GM21390 (cell line): Measurements from ENCODE around the gene GMDS.

ENCODE experiments used
- ATAC-seq: cut with Tn5 transposase; IDR thresholded peaks from one replicate; pipeline ENCODE4 v1.9.1; 2021; ENCODE audit not compliant: unreplicated experiment

GMDS gene

DNA sequence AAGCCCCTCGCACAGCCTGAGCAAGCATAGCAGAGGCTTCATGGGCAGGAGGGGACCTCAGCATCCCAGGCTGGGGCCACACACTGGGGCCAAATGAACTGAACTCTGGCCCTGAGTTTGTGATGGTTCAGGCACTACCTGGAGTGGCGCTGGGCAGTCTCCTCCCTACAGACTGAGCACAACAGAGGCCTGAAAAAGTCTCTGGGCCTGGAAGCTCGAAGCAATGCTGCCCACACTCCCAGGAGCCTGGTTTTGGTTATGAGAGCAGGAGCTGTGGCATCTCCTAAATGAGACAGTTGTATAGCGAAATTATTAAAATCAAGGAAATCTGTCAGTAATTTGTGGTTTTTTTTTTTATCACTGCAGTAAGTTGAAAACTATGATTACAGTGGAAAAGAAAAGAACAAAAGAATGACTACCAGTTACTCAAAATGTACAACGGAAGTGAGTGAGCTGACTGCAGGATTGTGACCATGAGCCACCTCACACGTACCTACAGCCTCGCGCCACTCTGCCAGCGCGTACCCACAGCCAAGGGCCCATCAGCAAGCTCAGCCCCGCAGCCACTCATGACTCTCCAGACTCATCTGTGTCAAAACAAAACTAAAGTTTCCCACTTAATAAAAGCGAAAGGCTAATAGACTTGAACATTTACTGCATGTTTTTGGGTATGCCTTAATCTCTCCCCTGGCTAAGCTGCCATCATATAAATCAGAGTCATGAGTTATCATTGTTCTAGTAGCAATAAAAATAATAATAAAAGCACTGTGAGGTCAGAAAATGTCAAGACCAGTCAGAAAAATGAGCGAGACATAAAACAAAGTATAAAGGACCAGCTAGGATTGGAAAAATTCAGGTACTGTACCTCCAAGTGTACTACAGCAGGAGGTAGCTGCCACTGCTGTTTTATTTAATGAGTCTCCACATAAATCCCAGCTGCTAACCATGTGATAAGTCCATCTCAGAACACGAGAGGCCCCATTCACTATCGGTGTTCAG, 458.7 kb downstream of the GMDS start:
- peak; percentile 39 for ATAC-seq

DNA sequence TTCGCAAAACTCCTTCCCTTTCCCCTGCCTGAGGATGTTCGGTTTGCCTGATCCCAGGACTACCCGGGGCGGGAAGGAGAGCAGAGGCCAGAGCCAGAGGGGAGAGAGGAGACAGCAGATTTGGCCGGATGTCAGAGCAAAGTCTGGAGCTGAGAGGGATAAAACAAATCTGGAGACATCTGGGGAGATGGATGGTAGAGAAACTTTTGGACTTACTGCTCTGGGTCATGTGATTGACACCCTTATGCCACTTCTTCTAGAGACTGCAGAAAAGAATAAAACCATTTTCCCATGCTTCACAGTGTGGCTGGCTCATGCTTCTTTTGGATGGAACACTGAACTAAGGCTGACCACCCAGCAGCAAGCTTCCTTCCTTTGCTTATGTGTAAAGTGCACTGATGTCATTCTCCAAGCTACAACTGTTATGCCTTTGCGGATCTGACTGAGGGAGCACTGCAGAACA, 461.0 kb downstream of the GMDS start:
- ATAC-seq, result no peak

DNA sequence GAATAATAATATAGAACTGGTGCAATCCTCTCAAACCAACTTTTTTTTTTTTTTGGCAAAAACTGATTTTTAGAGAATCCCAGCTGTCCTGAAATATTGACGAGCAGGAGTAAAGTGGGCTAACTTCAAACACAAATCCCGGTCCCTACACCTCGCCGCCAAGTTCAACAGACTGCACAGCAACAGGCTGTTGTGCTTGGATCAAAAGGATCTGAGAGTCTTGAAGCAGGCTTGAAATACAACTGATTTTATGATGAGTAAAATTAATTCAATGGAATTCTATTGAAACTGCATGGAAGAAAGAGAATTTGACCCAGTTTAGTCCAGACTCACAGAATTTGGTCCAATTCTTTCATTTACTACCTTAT, 463.6 kb downstream of the GMDS start:
- ATAC-seq, result no peak

- ATAC-seq, result no peak
Measured at GRCh38 chr6:1781152-1781816, 464.1 kb downstream of the GMDS start.

GRCh38 chr6:1780251-1780867, 465.0 kb downstream of the GMDS start:
- no peak for ATAC-seq

- no peak for ATAC-seq
Measured at GRCh38 chr6:1778686-1779235, 466.6 kb downstream of the GMDS start.

DNA sequence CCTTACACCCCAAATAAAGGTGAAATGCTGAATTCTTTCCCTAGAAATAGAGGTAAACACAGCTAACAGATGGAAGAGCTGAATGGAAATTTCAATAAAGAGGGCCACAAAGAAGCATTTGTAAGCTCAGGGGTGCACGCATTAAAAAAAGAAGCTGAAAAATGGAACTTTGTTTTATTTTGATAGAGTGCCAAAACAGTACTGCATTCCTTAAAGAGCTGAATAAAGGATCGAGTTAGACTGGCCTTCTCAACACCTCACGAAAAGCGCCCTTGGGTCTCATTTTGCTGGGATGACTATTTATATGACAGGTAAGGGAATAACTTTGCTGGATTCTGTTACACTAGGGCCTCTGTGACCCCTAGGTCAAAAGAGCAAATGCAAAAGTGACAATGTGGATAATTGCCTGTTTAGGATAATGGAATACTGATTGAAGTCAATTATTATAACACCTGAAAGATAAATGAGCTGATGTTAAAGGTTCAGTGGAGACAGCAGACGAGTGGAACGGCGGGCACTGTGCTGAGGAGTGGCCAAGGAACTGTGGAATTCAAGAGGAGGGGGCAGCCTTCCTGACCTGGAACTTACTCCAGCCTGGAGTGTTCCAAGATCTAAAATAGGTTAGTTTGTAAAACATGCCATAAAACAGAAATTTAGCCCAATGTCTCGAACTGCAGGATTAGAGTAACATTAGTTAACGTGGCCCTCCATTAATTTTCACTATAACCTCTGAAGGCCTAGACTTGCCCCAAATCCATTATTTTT, 467.3 kb downstream of the GMDS start:
- ATAC-seq, result no peak

DNA sequence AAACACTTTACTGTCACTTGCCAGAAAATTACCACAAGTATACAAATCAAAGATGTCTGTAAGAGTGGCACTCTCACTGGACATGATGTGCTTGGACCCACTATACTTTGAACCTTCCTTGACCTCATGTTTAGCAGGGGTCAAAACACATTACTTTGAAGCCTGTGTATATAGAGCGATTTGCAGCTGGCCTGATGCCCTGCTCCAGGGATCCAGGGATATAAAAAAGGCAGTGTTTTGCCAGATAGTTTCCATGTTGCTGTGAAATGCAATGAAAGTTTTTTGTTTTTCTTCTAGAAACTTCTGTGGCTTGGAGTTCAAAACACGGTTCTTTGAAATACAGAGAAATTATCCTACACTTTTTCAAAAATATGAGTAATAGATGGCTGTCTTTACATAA, 470.0 kb downstream of the GMDS start:
- no peak for ATAC-seq

GRCh38 chr6:1774226-1774915, 471.0 kb downstream of the GMDS start:
- ATAC-seq, result no peak

DNA sequence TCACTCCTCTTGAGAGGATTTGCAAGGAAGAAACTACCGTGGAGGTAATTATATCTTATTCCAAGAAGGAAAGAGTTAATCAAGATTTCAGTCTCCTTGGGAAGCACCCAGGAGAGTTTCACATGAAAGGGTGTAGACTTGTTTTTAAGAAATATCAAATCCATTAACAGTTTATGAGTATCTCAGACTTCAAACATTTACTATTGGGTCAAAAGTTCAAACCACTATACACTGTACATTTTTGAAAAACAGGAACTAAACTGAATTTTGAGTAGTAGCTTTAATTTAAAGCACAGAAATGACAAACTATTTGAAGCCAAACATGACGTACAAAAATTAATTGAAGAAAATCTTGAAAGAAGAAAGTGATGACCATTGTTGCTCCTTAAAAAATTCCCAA, 471.7 kb downstream of the GMDS start:
- no peak for ATAC-seq

DNA sequence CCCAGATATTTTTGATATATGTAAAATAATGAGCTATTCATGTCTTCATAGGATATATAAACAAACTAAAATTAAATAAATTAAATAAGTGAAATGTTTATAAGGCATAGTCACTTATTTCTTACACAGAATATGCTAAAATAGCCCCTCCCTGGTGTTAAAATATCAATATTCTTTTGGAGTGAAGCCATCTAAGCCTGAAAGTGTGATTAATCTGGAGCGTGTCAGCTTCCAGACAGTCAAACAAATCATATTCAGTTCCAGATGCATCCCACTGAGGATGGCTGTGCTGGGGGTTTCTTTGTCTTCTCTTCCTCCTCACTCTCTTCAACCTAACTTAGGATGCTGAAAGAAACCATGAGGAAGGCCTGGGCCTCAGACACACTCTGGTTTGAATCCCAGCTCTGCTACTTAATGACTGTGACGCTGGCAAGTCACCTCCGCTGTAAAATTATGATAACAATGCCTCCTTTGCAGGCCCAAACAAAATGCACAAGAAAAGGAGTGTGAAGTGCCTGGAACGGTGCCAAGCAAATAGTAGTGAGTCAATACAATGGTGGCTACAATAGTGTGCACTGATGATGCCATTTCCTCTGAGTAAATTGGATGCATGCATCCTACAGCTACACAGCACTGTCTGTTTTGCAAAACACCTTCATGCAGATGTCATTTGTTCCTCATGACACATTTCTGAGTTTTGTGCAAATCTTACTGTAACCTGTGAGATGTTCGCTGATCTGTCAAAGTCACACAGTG, 474.3 kb downstream of the GMDS start:
- ATAC-seq, result no peak

- ATAC-seq, result no peak
Measured at GRCh38 chr6:1770435-1770843, 475.0 kb downstream of the GMDS start.

DNA sequence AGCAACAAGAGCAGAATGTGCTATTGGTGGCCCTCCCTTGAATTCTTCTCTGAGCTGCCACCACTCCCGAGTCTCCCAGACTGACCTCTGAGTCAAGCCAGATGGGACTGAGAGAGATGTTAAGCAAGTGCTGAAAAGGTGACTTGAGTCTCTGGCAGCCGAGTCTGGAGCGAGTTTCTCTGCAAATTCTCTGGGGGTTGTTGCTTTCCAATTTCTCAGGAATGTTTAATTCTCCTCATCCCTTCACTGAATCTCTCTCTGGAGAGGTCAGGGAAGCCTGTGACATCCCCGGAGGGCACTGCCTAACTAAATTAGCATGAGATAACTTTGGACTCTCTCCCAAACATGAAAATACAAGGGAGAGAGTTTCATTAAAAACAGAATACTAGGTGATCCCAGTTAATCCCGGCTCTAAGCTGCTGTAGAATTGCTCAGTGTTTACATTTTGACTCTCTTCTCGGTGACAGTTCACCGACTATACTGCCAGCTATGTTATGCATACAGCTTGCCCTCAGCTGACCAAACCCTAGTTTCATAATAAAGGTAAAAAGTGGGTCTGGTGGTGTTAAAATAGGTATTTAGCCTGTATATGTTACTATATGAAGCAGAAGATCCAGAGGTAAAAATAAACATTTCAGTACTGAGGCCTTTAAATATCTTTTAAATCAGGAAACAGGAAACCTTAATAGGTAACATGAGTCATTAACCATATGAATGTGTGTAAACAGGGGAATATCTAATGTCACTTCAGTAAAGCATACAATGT, 477.7 kb downstream of the GMDS start:
- no peak for ATAC-seq

DNA sequence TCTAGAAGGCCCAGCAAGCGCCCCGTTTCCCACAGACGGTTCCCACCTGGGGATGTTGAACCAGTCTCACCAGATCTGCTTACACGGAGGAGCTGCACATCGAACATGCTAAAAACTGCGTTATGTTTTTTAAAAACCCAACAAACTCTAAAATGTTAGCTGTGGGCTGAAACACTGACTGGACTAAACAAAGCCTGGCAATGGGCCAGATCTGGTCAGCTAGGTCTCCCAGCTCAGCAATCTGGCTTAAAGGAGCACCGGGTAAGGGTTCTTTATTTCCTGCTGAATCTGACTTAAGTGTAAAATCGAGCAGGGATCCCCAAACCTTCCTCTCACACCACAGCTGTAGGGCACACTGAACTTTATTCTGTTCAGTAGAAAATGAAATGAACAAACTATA, 478.8 kb downstream of the GMDS start:
- no peak for ATAC-seq

DNA sequence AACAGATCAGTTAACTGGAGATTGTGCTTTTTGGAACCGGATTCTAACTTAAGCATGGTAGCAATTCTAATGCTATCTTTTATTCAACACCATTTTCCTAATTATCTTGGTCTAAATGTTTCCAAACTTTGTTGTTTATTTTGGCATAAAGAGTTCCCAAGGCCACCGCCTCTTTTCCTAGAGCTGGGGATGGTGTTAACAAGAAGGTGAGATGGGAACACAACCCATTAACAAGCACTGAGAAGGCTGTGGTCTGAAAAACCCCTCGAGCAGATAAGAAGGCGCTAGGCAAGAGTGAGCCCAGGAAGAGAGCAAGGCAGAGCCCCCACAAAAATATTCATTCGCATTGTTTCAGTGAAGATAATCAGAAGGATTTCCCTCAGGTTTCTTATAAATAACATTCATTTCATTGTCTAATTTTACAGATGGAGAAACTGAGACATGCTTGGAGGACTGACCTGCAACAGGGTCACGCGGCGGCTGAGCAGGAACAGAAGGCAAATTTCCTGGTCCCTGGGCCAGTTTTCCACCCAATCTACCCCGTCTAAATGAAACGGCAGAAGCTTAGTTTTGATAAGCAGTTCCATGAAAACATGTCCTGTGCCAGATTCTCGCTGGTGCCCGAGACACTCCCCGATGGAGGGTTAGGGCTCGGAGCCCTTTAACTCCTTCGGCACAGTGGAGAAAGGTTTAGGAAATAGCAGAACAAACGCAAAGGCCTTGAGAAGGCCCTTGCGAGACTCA, 480.1 kb downstream of the GMDS start:
- ATAC-seq, result no peak

GRCh38 chr6:1764397-1764987, 480.9 kb downstream of the GMDS start:
- no peak for ATAC-seq

DNA sequence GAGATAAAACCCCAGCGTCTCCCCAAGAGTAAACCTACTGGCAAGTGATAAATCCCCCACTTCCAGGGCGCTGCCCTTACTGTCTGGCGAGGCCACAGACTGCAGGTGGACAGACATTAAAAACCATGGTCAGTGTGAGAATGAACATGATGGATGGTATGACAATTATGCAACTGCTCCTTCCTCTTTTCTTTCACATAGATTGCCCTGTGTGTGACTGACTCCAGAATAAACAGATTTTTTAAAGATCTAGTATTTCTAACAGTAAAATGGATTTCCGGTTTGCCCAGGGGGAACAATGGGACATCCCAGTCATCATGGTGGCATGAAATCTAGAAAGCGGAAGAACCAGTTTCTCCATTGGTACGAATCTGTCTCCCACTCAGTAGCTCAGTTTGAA, 482.0 kb downstream of the GMDS start:
- no peak for ATAC-seq

- no peak for ATAC-seq
Measured at GRCh38 chr6:1762203-1762602, 483.2 kb downstream of the GMDS start.
